ENCODE data around the gene SPTB.

SPTB gene

GRCh38 chr14:64715146-64715627, 164.5 kb downstream of the SPTB start:
- Histone ChIP-seq H3K4me2 (ENCODE audit: low read length) (no peak overlapping the region), H2AFZ (peak overlapping the region; percentile 63), H3K27me3 (ENCODE audit: control insufficient read depth, insufficient read depth, low read length) (no peaks in the 10 kb centered on the region), H3K9me3 (ENCODE audit: control insufficient read depth, low read length) (no peaks in the 10 kb centered on the region), H3K4me1 (peaks cover 32% of the 10 kb centered on the region), H3K36me3 (ENCODE audit: control insufficient read depth, insufficient read depth, low read length) (no peaks in the 10 kb centered on the region), H3K9ac (no peak overlapping the region), H3K27ac (peak overlapping the region; percentile 78), H3K4me3 (ENCODE audit: low read depth, low read length) (no peak overlapping the region), H3K79me2 (peaks cover 74% of the 10 kb centered on the region)
- no peak for TF ChIP-seq CTCF (IDR thresholded peaks at IDR 0.05)

GRCh38 chr14:64714432-64715025, 165.2 kb downstream of the SPTB start:
- Histone ChIP-seq H3K9ac (no peak overlapping the region), H3K9me3 (ENCODE audit: control insufficient read depth, low read length) (no peaks in the 10 kb centered on the region), H3K36me3 (ENCODE audit: control insufficient read depth, insufficient read depth, low read length) (no peaks in the 10 kb centered on the region), H3K4me2 (ENCODE audit: low read length) (no peak overlapping the region), H3K27ac (peak overlapping the region; percentile 78), H3K4me1 (peaks cover 35% of the 10 kb centered on the region), H2AFZ (no peak overlapping the region), H3K79me2 (peaks cover 71% of the 10 kb centered on the region), H3K27me3 (ENCODE audit: control insufficient read depth, insufficient read depth, low read length) (no peaks in the 10 kb centered on the region), H3K4me3 (ENCODE audit: low read depth, low read length) (no peak overlapping the region)
- TF ChIP-seq CTCF (IDR thresholded peaks at IDR 0.05): no peak

- Histone ChIP-seq H3K9ac (no peak overlapping the region), H3K27ac (no peak overlapping the region), H3K9me3 (ENCODE audit: control insufficient read depth, low read length) (no peaks in the 10 kb centered on the region), H3K36me3 (ENCODE audit: control insufficient read depth, insufficient read depth, low read length) (no peaks in the 10 kb centered on the region), H3K4me2 (ENCODE audit: low read length) (no peak overlapping the region), H2AFZ (no peak overlapping the region), H3K79me2 (peaks cover 69% of the 10 kb centered on the region), H3K4me1 (peaks cover 41% of the 10 kb centered on the region), H3K4me3 (ENCODE audit: low read depth, low read length) (no peak overlapping the region), H3K27me3 (ENCODE audit: control insufficient read depth, insufficient read depth, low read length) (no peaks in the 10 kb centered on the region)
- TF ChIP-seq CTCF (IDR thresholded peaks at IDR 0.05): no peak
These were observed 166.0 kb downstream of the SPTB start for GRCh38 chr14:64713677-64714076.

GRCh38 chr14:64711039-64711438, 168.7 kb downstream of the SPTB start:
- Histone ChIP-seq H3K36me3 (ENCODE audit: control insufficient read depth, insufficient read depth, low read length) (no peaks in the 10 kb centered on the region), H3K27ac (no peak overlapping the region), H3K9ac (no peak overlapping the region), H3K9me3 (ENCODE audit: control insufficient read depth, low read length) (no peaks in the 10 kb centered on the region), H3K27me3 (ENCODE audit: control insufficient read depth, insufficient read depth, low read length) (no peaks in the 10 kb centered on the region), H2AFZ (no peak overlapping the region), H3K4me3 (ENCODE audit: low read depth, low read length) (no peak overlapping the region), H3K79me2 (peaks cover 49% of the 10 kb centered on the region), H3K4me2 (ENCODE audit: low read length) (no peak overlapping the region), H3K4me1 (peaks cover 37% of the 10 kb centered on the region)
- TF ChIP-seq CTCF (IDR thresholded peaks at IDR 0.05): no peak

GRCh38 chr14:64709126-64709525, 170.6 kb downstream of the SPTB start:
- Histone ChIP-seq H3K36me3 (ENCODE audit: control insufficient read depth, insufficient read depth, low read length) (no peaks in the 10 kb centered on the region), H3K9ac (no peak overlapping the region), H3K79me2 (peaks cover 47% of the 10 kb centered on the region), H2AFZ (peak overlapping the region; percentile 55), H3K4me1 (peaks cover 39% of the 10 kb centered on the region), H3K9me3 (ENCODE audit: control insufficient read depth, low read length) (no peaks in the 10 kb centered on the region), H3K27ac (peak overlapping the region; percentile 83), H3K27me3 (ENCODE audit: control insufficient read depth, insufficient read depth, low read length) (no peaks in the 10 kb centered on the region), H3K4me2 (ENCODE audit: low read length) (peak overlapping the region; percentile 2), H3K4me3 (ENCODE audit: low read depth, low read length) (no peak overlapping the region)
- no peak for TF ChIP-seq CTCF (IDR thresholded peaks at IDR 0.05)

All from parathyroid adenoma (tissue), 2 donors.